Activated CD4-positive, CD25-positive, alpha-beta regulatory T cell treated with anti-CD3 and anti-CD28 coated beads, Interleukin-2, amount 50 U/mL, for 24 hours (primary cell): ENCODE measurements around the gene SWT1.
"Not testable (repeated sequence)": the region's sequence is repeated elsewhere in the genome, so short reads cannot be mapped to it uniquely, and the experiment has no call there.

ENCODE experiments used
- ATAC-seq, 2 donors: fragments of 150-1000 bp; cut with Tn5 transposase; one replicate each; pipeline ENCODE4 v1.10.0; 2021; ENCODE audit warnings: mild to moderate bottlenecking in 1 of 2, moderate library complexity in 1 of 2

SWT1 gene

DNA sequence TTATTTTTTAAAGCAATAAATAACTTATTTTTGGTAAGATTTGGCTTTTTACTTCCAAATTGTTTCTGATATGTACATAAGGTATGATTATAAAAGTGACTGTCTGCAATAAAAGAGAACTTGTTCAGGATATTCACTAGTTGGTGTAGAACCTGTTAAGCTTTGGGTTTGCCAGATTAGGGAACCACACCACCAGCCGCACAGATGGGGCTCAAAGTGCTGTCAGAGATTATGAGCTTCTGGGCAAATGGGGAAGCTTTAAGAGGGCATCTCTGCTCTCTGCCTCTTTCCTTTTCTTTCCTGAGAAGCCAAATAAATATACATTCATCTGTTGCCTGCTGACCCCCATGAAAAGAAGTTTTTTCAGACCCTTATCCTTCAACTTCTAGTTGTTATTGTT is 134.7 kb downstream of the SWT1 start:
- no peak for ATAC-seq

GRCh38 chr1:185292237-185292636 is 135.3 kb downstream of the SWT1 start:
- ATAC-seq: no peak

DNA sequence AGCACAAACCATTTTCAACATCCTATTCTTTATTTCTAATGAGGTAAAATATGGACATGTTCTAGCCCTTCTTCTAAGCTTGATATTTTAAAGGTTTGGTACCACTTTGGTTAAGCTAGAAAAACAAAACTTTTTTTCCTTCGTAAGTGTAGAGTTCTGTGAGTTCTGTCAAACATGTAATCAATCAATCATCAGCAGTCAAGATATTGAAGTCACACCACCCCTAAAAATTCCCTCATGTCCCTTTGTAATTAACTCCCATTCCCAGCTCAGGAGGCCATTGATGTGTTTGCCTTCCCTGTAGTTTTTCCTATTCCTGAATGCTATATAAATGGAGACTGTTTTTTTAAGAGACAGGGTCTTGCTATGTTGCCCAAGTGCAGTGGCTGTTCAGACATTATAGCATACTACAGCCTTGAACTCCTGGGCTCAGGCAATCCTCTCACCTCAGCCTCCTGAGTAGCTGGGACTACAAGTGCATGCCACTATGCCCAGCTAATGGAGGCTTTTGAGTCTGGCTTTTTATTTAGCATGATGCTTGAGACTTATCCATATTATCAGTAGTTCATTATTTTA is 137.1 kb downstream of the SWT1 start:
- no peak for ATAC-seq

GRCh38 chr1:185295091-185295490 is 138.1 kb downstream of the SWT1 start:
- ATAC-seq: no peak

- ATAC-seq: no peak
Measured at GRCh38 chr1:185297982-185298381, 141.0 kb downstream of the SWT1 start.

GRCh38 chr1:185300152-185300551 is 143.2 kb downstream of the SWT1 start:
- ATAC-seq: no peak

- ATAC-seq: no peak
Measured at GRCh38 chr1:185305419-185305818, 148.5 kb downstream of the SWT1 start.

- ATAC-seq: no peak
Measured at GRCh38 chr1:185308126-185308525, 151.2 kb downstream of the SWT1 start.

DNA sequence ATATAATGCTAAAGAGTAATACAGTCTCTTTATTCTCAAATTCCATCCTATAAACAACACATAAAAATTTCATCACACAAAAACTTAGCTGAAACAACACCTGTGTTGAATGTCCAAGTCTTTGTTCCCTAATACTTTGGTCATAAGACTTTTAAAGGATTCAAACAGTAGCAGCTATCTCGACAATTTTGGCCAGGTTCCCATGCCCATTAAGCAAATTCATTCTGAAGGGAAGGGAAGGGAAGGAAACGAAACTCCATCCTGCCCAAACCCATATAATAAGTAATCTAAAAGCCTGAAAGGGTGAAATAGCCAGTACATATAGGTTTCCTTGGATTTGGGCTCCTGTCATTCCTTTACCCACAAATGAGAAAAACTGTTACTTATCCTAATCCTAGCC is 152.6 kb downstream of the SWT1 start:
- ATAC-seq: no peak

GRCh38 chr1:185311589-185312225 is 154.7 kb downstream of the SWT1 start:
- no peak for ATAC-seq

GRCh38 chr1:185312361-185313138 is 155.6 kb downstream of the SWT1 start:
- ATAC-seq: no peak

GRCh38 chr1:185314411-185314810 is 157.4 kb downstream of the SWT1 start:
- no peak for ATAC-seq

GRCh38 chr1:185315445-185316071 is 158.6 kb downstream of the SWT1 start:
- no peak for ATAC-seq

DNA sequence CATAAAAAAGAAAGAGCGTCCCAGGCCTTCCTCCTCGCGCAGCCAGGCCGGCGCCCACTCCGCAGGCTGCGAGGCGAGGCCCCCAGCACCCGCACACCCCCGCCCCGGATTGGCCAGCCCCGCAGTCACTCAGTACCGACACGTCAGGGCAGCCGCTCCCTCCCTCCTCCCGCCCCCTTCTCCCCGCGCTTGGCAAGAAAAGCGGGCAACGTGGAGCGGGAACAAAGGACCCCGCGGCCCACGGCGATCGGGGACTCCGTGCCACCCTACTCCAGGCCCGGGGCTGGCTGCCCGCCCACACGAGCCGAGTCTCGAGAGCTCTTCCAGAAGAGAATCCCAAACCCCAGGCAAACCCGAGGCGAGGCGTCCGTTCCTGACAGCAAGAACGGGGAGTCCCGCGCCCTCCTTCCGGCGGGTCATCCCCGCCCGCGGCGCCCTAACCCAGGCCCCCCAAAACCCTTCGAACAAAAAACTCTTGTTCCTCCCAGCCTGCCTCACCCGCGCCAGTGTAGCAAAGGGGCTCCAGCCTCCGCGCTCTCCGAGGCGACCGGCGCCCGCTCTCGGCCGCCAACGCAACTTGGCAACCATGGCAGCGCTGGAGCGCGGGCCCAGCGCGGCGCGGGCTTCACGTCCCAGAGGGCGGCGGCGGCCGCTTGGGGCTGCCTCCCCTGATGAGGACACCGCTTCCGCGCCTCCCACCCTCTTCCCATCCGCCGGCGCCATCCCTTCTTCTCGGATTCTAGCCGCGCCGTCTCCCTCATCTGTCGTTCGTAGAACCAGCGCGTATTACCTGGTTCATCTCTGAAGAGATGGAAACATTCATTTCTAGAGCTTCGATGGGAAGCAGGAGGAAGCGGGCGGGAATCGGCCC is 159.4 kb downstream of the SWT1 start:
- peak; percentile 57 to 61 for ATAC-seq

DNA sequence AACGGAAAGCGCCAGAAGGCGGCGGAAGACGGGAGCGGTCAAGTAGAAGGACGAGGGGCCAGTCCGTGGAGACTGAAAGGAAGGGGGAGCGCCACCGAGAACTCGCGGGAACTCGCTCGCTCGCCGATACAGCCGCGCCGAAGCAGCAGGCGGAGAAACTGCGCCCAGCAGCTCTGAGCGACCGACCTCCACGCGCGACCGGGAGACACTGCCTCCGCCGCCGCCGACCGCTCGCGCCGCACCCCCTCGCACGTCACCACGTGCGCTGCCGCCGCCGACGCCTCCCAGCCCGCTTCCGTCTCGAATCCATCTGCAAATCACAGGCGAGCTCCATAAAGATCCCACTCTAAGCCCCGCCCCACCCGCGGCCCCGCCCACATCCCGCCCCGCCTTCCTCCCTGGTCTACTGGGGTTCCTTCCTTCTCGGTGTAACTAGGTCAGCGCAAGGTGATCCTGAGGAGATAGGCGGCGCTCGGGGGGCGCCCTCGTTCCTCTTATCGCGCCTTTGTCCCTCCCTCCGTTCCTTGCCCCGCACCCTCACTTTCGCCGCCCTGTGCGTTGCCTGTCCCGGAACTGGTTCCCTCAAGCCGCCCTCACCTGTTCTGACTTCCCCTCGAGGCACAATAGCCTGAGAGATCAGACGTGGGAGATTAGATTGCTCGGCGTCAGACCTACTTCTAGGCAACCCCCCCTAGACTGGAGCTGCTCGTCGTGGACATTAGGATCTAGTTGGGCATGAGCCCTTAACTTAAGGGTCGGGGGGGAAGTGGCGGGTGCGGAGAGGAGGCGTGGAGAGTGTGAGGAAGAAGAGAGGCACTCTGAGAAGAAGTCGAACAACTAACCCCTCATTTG is 160.3 kb downstream of the SWT1 start, which contains the start of gene IVNS1ABP:
Gene IVNS1ABP, minus strand, starts transcription at position 210 of the 852 bp plus-strand sequence. CDS start 7,750 bp downstream, outside the sequence.
- ATAC-seq: peak; percentile 65 to 69

GRCh38 chr1:185317886-185318310 is 160.9 kb downstream of the SWT1 start:
- ATAC-seq: peak; percentile 47 to 51

- no peak for ATAC-seq
Measured at GRCh38 chr1:185318431-185319138, 161.6 kb downstream of the SWT1 start.

DNA sequence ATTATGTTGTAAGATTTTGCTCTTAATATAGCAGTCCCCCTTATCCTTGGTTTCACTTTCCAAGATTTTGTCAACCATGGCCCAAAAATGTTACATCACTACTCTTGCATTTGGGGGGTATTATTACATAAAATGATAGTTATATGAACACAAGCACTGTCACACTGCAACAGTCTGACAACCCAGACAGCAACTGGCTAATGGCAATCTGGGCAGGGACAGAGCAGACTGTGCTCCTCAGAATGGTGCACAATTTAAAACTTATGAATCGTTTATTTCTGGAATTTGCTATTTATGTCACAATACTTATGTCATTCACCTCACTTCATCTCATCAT is 162.1 kb downstream of the SWT1 start:
- no peak for ATAC-seq

- ATAC-seq: not testable (repeated sequence)
Measured at GRCh38 chr1:185321104-185321503, 164.1 kb downstream of the SWT1 start.

DNA sequence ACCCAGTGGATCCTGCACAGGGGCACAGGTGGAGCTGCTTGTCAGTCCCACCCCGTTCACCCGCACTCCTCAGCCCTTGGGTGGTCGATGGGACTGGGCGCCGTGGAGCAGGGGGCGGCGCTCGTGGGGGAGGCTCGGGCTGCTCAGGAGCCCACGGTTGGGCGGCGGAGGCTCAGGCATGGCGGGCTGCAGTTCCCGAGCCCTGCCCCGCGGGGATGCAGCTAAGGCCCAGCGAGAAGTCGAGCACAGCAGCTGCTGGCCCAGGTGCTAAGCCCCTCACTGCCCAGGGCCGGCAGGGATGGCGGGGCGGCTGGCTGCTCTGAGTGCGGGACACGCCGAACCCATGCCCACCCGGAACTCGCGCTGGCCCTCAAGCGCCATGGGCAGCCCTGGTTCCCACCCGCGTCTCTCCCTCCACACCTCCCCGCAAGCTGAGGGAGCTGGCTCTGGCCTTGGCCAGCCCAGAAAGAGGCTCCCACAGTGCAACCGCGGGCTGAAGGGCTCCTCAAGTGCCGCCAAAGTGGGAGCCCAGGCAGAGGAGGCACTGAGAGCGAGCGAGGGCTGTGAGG is 164.8 kb downstream of the SWT1 start:
- not testable (repeated sequence) for ATAC-seq
